Measurements from ENCODE around the gene GOT2. TPM values are rescaled to one million over a fixed set of nuclear protein-coding genes. Genes with fewer than 3 reads are reported as not detected.
A peak's percentile ranks its signal among the peaks of the same experiment; 100 is the strongest.
"Not testable (repeated sequence)": the region's sequence is repeated elsewhere in the genome, so short reads cannot be mapped to it uniquely, and the experiment has no call there.

GOT2 gene
- polyA plus RNA-seq, 4 donors, result 98.8 to 116 (median 103) TPM

DNA sequence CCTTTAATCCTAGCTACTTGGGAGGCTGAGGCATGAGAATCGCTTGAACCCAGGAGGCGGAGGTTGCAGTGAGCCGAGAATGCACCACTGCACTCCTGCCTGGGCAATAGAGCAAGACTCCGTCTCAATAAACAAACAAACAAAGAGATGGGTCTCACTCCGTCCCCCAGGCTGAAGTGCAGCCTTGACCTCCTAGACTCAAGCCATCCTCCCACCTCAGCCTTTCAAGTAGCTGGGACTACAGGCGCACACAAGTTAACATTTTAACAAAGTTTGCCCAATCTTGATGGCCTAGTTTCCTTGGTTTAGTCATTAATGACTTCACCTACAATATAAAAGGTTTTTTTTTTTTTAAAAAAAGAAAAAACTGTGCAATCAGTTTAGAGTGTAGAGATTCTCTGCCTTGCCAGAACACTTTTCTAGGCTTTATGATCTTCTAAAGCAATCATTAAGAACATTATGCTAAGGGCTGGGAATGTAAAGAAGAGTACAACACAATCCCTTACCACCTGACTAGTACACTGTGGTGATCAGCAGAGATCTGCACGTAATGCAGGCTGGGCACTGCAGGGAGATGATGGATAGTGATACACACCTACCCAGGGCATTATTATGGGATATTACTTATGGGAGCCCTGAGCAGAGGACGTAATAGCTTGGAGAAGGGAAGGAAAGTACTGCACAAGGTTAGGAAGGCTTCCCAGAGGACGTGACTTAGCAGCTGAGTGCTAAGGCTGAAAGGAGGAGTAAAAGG lies 6.9 kb downstream of the GOT2 start:
- no peak for DNase-seq (ENCODE audit: low read depth in 4 of 4, low spot score in 3 of 4)

DNA sequence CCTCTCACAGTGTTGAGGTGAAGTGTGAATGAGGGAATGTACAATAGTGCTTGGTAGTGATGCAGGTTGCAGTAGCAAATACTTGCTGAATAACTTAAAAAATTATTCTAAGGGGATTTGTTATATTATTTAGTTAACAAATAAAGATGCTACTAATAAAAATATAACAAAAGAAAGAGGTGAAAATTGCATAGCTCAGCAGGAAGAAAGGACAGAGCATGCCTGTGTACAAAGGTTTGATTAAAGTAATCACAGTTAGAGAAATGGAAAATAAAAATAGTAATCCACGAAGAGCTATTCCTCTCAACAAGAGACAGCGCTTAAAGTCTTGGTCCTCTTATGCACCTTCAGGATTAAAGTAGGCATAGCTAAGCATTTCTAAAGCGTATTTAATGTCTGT lies 11.0 kb downstream of the GOT2 start:
- no peak for DNase-seq (ENCODE audit: low read depth in 4 of 4, low spot score in 3 of 4)

DNA sequence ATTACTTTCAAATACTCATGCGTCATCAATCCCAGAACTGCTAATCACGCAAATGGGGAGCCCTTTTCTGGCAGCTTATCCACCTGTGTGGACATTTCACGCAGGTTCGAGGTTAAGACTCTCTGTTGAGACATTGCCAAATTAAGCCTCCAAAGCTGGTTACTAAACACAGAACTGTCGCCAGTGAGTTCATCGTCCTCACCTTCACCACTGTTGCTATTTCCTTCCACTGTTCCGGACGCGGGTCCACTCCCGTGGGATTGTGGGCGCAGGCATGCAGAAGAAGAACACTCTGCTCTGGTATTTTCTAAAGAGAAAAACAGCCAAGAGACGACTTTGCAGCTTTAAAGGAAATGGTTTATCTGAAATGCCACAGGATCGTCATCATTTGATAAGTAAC lies 16.1 kb downstream of the GOT2 start:
- no peak for DNase-seq (ENCODE audit: low read depth in 4 of 4, low spot score in 3 of 4)

DNA sequence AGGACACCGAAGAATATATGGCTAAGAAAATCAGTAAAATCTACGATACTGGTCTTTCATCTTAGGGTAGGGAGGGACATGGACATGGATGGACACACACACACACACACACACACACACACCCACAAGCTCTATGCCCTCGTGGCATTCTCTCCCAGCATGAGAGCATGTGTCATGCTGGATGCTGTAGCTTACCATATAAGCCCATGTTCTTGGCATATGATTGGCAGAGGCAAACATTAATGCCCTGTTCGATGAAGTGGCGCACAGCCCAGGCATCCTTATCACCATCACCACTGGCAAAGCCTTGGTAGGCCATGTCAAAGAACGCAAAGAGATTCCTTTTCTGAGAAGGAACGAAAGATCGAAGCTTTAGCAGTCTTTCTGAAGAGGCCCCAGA lies 17.6 kb downstream of the GOT2 start:
- DNase-seq (ENCODE audit: low read depth in 4 of 4, low spot score in 3 of 4), result no peak

DNA sequence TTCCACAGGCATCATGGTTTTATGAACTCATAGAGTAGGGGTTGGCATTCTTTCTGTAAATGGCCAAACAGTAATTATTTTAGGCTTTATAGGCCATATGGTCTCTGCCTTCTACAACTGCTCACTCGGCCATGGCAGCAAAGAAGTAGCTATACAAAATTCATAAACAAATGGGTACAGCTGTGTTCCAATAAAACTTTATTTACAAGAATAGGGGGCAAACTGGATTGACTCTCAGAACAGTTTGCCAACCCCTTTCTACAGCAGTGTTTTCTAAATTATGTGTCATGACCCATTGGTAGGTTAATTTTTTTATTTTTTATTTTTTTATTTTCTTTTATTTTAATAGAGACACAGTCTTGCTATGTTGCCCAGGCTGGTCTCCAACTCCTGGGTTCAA lies 20.4 kb downstream of the GOT2 start:
- DNase-seq (ENCODE audit: low read depth in 4 of 4, low spot score in 3 of 4), result no peak

DNA sequence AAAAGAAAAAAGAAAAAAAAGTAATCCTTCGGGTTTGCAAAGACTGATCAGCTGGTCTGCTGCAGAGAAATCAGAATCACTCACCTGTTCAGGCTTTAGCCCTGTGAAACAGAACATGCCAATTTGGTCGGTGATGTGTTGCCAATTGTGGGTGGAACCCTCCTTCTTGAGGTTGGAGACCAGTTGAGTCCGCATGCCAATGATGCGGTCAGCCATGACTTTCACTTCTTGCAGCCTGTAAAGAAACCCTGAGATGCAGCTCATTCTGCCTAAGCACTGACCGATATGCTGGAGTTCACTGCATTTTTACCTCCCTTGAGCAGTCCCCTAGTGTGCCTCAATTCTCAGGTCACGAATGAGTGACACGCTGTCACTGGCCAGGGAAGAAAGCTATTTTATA lies 24.8 kb downstream of the GOT2 start:
- DNase-seq (ENCODE audit: low read depth in 4 of 4, low spot score in 3 of 4), result peak in 2 of 4 donors; percentile 44 to 56

DNA sequence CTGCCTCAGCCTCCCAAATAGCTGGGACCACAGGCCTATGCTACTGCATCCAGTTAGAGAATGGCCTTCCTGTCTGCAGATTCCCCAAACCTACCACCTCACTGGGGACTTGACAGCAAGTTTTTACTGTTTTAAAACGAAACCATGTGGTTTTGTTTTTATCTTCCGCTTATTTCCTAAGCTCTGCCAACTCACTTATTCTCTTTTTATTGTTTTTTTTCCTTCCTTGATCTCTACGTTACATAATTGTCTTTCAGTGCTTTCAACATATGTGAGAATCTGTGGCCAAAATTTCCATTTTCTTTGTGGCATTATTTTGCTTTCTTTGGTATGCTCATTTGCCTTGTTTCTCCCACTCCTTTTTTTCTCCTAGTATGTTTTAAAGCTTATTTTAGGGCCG lies 35.0 kb downstream of the GOT2 start:
- DNase-seq (ENCODE audit: low read depth in 4 of 4, low spot score in 3 of 4), result no peak

DNA sequence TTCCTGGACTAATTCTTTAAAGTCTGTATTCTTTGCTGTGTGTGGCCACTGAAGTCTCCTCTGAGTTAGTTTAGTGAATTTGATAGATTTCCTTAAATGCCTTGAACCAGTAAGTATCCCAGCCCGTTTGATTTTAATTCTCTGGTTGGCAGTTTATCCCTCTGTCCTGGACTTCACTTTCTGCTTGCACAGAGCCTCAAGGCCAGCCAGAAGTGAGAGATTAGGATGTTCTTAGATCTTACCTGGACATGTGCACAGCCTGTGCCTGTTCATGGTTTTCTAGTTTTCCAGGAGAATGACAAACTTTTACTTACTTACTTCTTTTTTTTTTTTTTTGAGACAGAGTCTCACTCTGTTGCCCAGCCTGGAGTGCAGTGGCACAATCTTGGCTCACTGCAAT lies 38.7 kb downstream of the GOT2 start:
- DNase-seq (ENCODE audit: low read depth in 4 of 4, low spot score in 3 of 4), result no peak

DNA sequence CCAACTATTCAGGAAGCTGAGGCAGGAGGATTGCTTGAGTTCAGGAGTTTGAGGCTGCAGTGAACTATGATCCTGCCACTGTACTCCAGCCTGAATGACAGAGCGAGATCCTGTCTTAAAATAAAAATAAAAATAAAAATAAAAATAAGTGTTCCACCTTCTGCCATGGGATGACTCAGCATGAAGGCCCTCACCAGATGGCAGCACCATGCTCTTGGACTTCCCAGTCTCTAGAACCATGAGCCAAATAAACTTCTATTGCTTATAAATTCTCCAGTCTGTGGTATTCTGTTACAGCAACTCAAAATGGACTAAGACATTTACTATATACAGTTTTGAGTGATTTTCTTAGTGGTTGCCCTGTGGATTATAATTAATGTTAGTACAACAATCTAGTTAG lies 41.7 kb downstream of the GOT2 start:
- no peak for DNase-seq (ENCODE audit: low read depth in 4 of 4, low spot score in 3 of 4)

DNA sequence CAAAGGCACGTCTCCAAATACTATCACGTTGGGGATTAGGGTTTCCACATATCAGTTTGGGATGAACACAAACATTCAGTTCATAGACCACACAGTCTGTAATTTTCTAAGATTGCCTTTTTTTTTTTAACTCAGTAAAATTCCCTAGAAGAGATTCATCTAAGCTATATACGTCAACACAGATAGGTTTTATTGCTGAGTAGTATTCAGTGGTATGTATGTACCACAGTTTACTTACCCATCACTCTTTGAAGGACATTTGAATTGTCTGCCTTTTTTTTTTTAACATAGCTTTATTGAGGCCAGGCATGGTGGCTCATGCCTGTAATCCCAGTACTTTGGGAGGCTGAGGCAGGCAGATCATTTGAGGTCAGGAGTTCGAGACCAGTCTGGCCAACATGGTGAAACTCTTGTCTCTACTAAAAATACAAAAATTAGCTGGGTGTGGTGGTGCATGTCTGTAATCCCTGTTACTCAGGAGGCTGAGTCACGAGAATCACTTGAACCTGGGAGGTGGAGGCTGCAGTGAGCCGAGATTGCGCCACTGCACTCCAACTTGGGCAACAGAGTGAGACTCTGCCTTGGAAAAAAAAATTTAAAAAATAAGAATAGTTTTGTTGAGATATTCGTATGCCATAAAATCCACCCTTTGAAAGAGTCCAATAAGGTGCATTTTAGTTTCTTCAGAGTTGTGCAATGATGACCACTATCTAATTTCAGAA lies 47.0 kb downstream of the GOT2 start:
- DNase-seq (ENCODE audit: low read depth in 4 of 4, low spot score in 3 of 4), result not testable (repeated sequence)

DNA sequence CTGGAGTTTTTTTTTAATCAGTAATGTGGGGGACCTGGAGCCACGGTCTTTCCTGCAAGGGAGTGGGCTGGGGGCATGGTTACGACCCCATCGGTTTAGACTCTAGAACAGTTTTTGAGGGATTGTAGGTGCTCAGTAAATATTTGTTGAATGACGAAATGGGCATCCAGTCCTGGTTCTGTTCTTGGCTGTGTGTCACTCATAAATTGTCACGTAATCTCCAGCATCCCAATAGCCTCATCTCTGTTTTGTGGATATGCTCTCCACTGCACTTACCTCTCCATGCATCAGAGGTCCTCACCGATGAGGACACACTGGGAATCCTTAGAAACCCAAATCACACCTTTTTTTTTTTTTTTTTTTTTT lies 49.0 kb downstream of the GOT2 start:
- no peak for DNase-seq (ENCODE audit: low read depth in 4 of 4, low spot score in 3 of 4)

DNA sequence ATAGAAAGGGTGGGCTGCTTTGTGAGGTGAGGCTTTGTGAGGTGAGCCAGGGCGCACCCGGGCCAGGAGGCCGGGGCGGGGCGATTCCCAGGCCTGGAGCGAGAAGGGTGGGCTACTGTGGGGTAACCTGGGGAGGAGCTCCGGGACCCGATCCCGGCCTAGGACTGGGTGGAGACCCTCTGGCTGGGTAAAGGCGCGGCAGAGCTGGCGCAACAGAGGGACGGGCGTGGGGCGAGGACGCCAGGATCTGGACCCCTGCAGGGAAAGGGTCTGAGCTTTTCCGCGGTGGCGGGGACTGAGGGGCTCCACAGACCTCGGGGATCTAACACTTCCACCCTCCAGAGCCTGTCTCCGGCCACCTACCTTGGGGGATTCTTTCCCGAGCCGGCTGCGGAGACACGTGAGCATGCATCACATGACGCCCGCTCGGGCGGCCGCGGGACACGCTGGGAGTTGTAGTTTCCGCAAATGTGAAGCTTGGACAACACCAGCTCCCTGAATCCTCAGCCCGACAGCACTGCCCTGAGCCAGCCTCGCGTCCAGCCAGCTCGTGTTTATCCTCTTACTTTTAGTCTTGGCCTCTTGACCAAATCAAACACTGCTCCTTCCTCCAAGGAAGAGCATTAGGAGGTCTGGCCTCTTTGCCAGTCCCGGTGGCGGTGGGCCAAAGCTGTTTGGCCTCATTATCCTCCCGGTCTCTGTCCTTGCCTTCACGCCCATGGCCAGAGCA lies 49.6 kb downstream of the GOT2 start, which contains the start of gene SLC38A7:
Gene SLC38A7, minus strand, starts transcription at position 417 of the 730 bp plus-strand sequence. CDS start 4,644 bp downstream, outside the sequence.
- peak; percentile 54 to 67 (median 57) for DNase-seq (ENCODE audit: low read depth in 4 of 4, low spot score in 3 of 4)

DNA sequence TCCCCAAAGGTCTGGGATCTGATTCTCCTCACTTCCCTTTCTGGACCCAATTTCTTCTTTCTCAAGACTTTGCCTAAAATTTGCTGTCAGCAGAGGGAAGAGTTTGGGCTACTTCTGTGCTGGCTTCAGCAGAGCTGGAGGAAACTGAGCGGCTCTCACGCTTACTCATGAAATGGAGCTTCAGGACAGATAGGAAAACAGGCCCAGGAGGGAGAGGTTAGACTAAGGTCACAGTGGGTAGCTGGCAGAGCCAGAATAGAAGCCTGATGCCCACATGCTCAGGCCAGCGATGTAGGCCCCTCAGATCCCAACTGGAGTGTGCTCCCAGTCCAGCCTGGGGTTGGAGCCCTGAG lies 50.1 kb downstream of the GOT2 start:
- DNase-seq (ENCODE audit: low read depth in 4 of 4, low spot score in 3 of 4), result no peak

DNA sequence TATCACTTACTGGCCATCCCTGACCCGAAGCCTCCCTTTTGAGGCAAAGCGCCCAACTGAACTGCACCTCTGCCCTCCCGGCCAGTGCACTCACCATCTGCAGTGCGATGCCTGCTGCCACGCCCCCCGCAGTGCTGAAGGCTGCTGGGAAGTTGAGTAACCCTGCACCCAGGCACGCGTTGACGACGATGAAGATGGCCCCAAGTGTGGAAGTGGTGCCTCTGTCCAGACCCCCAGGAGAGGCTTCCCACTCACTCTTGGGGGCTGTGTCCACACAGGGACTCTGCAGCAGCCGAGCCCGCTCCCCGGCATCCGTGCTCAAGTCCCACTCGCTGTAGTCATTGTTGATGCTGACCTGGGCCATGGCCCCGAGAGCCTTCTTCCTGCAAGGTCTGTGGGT lies 54.4 kb downstream of the GOT2 start:
- no peak for DNase-seq (ENCODE audit: low read depth in 4 of 4, low spot score in 3 of 4)

DNA sequence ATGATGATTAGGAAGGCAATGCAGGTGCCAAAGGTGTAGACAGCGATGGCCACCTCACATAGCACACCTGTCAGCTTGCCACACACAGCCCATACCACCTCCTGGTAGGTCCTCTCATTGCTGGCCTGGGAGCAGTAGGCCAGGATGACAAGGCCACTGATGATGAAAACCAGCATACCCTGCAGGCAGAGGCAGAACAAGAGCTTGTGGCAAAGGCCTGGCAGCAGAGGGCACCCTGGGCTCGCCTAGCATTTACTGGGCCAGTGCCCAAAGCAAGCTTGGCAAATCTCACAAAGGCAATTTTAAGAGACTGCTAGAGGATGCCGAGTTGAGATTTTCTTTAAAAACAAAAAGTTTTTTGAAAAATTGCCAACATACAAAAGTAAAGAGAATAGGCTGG lies 55.4 kb downstream of the GOT2 start:
- DNase-seq (ENCODE audit: low read depth in 4 of 4, low spot score in 3 of 4), result no peak

DNA sequence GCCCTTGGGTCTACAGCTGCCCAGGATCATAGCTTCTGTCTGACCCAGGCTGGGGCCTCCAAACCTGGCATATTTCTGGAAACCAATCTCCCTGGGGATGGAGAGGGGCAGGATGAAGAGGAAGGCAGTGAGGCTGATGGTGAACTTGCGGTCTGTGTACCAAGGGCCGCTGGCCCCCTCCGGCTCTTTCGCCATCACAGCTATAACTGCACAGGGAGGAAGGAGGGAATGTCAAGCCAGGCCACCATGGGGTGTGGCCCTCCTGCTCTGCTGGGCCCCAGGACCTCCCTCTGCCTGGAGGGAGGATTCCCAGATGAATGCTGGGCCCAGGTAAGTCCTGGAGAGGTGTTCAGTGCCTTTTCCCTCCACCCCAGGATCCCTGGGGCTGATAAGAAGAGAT lies 55.8 kb downstream of the GOT2 start:
- no peak for DNase-seq (ENCODE audit: low read depth in 4 of 4, low spot score in 3 of 4)

DNA sequence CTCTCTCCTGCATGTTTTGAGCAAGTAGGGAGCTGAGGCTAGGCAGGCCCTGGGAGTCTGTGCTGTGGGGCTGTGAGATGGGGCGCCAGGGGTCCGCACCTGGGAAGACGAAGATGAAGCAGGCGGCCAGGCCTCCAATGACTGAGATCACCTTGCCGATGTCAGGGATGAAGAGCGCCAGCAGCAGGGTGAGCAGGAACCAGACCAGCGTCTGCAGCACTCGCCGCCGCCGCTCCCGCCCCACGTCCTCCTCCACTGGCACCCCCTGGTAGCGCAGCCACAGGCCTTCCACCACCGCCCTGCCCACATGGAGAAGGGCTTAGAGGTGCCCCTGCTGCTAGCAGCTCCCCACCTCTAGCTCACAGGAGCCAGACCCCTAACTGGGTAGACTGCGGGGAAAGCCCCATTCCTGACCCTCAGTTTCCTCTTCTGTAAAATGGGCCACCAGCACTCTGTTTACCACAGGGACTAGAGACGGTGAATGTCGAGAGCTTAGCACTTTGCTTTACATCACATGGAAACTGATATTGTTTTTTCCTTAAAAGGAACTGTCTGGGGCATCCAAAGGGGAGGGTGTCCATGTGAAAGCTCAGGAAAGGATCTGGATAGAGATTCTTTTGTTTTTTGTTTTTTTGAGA lies 63.1 kb downstream of the GOT2 start:
- DNase-seq (ENCODE audit: low read depth in 4 of 4, low spot score in 3 of 4), result no peak

DNA sequence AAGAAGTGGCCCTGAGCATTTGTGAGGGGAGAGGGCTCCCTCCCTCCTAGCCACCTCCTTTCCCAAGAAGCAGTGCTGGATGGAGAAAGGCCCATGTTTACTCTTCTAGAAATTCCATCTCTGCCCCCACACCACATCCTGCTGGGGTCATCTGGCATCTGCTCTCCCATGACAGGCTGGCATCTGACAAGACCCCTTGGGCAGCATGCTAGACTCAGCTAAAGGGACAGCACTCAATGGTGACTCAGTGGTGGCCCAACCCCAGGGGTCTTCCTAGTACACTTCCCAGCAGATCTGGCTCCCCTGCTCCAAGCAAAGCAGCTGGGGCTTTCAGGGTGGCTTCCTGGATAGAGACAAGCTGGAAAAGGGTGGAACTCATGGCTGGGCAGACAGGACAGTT lies 63.9 kb downstream of the GOT2 start:
- no peak for DNase-seq (ENCODE audit: low read depth in 4 of 4, low spot score in 3 of 4)

DNA sequence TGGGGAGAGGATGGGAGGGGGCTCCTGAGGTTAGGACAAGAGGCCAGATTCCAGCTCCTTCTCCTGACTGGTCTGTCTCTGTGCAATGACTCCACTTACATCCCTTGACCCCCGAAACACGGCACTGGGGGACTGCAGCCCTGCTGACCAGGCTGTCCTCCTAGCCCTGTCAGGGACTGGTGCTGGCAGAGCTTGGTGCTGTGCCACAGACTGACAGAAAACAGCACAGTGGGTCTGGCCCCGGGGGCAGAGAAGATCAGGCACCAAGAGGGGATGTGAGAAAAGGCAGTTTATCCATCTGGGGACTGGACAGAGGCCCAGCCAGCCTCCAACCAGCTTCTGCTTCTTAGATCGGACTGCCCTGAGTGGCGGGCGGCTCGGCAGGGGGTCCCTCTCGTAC lies 68.9 kb downstream of the GOT2 start:
- no peak for DNase-seq (ENCODE audit: low read depth in 4 of 4, low spot score in 3 of 4)

DNA sequence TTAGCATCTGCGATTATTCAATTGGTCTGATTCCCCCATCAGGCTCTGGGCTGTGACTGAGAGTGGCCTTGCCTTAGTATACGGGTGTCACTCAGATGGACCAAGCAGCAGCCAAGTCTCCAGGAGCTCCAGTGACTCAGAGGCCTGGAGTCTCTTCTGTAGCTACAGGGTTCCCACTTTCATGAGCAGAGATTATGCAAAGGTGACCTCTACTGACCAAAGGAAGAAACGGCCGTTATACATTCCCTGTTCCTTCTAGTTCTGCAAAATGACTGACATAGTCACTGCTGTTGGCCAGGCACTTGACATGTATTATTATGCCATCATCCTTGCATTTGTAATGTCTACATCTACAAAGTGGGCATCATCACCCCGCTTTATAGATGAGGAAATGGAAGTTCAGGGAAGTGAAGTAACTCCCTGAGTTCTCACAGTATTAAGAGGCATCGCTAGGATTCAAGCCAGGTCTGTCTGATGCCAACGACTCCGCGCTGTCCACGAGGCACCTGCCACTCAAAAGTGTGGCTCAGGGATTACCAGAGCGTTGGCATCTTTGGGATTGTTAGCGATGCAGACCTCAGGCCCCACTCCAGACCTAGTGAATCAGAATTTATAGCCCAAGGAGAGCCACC lies 72.8 kb downstream of the GOT2 start:
- DNase-seq (ENCODE audit: low read depth in 4 of 4, low spot score in 3 of 4), result peak; percentile 32 to 48 (median 38)

DNA sequence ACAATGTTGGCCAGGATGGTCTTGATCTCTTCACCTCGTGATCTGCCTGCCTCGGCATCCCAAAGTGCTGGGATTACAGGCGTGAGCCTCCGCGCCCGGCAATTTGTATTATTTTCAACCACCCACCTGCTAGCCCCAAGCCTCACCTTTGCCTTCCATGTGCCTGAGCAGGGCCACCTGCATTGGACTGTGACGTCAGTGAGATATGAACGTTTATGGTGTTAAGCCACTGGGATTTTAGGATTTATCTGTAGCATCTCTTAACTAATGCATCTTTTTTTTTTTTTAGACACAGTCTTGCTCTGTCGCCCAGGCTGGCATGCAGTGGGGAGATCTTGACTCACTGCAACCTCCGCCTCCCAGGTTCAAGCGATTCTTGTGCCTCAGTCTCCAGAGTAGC lies 74.2 kb downstream of the GOT2 start:
- DNase-seq (ENCODE audit: low read depth in 4 of 4, low spot score in 3 of 4), result not testable (repeated sequence)
